Mucosa of rectum (tissue), 2 donors: Measurements from ENCODE around the gene ARAP2.

Source experiments
- H3K27ac ChIP-seq, 2 donors: one replicate each; pipeline ENCODE4 v1.7.0; 2013; ENCODE audit warnings: inconsistent platforms in 2 of 2, low read depth in 2 of 2, low read length in 2 of 2
- H3K27me3 ChIP-seq, 2 donors: one replicate each; pipeline ENCODE4 v1.7.0; 2013; ENCODE audit warnings: low read length in 2 of 2; ENCODE audit not compliant: control insufficient read depth in 2 of 2, insufficient read depth in 2 of 2
- H3K36me3 ChIP-seq, 2 donors: one replicate each; pipeline ENCODE4 v1.7.0; 2013; ENCODE audit warnings: low read length in 2 of 2; ENCODE audit not compliant: control insufficient read depth in 2 of 2, insufficient read depth in 2 of 2
- H3K4me1 ChIP-seq, 2 donors: one replicate each; pipeline ENCODE4 v1.7.0; 2013; ENCODE audit warnings: low read length in 2 of 2, mild to moderate bottlenecking in 1 of 2; ENCODE audit not compliant: control insufficient read depth in 2 of 2, insufficient read depth in 2 of 2
- H3K4me3 ChIP-seq, 2 donors: one replicate each; pipeline ENCODE4 v1.7.0; 2013; ENCODE audit warnings: low read length in 2 of 2
- H3K9ac ChIP-seq, 2 donors: one replicate each; pipeline ENCODE4 v1.7.0; 2013; ENCODE audit warnings: low read length in 2 of 2, low read depth in 1 of 2, mild to moderate bottlenecking in 1 of 2
- H3K9me3 ChIP-seq, 2 donors: one replicate each; pipeline ENCODE4 v1.7.0; 2013; ENCODE audit warnings: low read length in 2 of 2; ENCODE audit not compliant: control insufficient read depth in 2 of 2
- donor health status: healthy.
- donor health status: Normal muscosa, but diverticular disease.

The ARAP2 gene

DNA sequence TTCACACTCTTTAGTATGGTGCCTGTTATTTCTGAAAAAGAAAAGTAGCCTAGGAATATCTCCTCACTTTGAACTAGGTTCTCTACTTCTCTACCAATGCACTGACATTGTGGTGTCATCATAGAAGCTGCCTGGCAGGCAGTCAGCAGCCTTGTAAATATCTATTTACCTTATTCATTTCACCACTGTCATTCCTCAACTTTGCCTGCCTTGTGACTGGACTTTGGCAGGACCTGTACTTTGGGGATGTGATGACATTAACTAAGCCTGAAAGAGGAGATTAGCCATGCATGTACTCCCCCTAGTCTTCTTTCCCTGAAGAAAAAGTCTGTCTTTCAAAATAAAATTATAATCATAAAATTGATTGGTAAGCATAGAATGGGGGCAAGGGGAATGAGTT lies 207.2 kb downstream of the ARAP2 start:
- no peak overlapping the region for H3K27ac ChIP-seq
- H3K9me3 ChIP-seq = no peaks in the 10 kb centered on the region
- no peak overlapping the region for H3K9ac ChIP-seq
- H3K4me1 ChIP-seq = peaks cover 2 to 12% of the 10 kb centered on the region in 2 donors
- H3K27me3 ChIP-seq = no peaks in the 10 kb centered on the region
- no peak overlapping the region for H3K4me3 ChIP-seq
- no peaks in the 10 kb centered on the region for H3K36me3 ChIP-seq

DNA sequence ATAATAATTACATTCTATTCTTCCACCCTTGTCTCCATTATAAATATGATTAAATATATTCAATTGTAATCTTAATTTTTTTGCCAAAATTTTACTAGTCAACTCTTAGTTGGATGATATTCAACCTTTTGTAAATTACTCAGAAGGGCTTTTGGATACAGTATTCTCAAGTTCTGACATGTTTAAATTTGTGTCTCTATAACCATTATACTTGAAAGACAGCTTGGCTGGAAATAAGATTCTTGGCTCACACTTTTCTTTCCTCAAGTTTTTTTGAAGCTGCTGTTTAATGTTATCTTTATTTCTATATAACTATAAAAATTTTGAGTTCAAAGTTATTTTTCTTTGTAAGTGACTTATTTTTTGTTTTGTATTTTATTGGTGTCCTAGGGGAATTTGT lies 214.4 kb downstream of the ARAP2 start:
- H3K9ac ChIP-seq = no peak overlapping the region
- no peaks in the 10 kb centered on the region for H3K4me1 ChIP-seq
- H3K27ac ChIP-seq = no peak overlapping the region
- H3K27me3 ChIP-seq = no peaks in the 10 kb centered on the region
- no peak overlapping the region for H3K4me3 ChIP-seq
- H3K36me3 ChIP-seq = no peaks in the 10 kb centered on the region
- no peaks in the 10 kb centered on the region for H3K9me3 ChIP-seq

DNA sequence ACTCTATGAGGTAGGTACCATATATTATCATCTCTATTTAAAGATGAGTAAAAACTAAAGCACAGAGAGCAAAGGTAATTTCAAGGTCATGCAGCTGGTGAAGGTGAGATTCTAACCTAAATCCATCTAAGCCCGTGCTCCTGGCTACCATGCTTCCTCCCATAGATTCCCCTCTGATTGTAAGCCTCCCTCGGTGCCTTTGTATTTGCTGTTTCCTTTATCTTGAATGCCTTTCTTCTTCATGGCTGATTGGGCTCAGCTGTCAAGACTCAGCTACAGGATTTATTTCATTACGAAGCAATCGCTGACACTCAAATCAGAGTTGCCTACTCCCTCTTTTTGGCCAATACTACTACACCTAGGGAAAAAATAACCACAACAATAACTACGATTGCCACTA lies 217.1 kb downstream of the ARAP2 start:
- Histone ChIP-seq H3K4me3 (no peak overlapping the region), H3K36me3 (no peaks in the 10 kb centered on the region), H3K27ac (no peak overlapping the region), H3K4me1 (no peaks in the 10 kb centered on the region), H3K27me3 (no peaks in the 10 kb centered on the region), H3K9me3 (no peaks in the 10 kb centered on the region), H3K9ac (no peak overlapping the region)

DNA sequence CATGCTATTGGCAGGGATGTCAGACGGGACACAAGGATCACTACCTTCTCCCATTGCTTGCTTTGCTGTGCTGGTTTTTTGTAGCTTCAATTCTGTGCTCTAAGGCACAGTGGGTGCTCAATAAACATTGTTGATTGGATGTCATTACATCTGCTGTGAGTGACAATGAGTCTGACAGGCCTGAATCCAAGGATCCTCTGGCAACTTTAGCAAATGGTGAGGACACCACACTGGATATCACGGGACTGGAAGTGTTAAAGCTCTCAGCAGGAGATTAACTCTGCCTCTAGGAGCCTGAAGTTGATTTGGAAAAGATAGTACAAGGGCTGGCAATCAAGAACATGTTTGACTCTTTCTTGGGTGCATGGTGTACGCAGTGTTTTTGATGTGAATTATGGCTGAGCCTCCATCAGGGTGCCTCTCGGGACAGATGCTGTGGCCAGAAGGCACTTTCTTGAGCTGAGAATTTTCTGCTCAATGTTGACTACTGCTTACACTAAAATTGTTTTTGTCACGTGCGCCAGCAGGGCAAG lies 217.9 kb downstream of the ARAP2 start:
- no peak overlapping the region for H3K27ac ChIP-seq
- no peak overlapping the region for H3K4me3 ChIP-seq
- no peaks in the 10 kb centered on the region for H3K36me3 ChIP-seq
- H3K9me3 ChIP-seq = no peaks in the 10 kb centered on the region
- no peak overlapping the region for H3K9ac ChIP-seq
- H3K27me3 ChIP-seq = no peaks in the 10 kb centered on the region
- no peaks in the 10 kb centered on the region for H3K4me1 ChIP-seq

DNA sequence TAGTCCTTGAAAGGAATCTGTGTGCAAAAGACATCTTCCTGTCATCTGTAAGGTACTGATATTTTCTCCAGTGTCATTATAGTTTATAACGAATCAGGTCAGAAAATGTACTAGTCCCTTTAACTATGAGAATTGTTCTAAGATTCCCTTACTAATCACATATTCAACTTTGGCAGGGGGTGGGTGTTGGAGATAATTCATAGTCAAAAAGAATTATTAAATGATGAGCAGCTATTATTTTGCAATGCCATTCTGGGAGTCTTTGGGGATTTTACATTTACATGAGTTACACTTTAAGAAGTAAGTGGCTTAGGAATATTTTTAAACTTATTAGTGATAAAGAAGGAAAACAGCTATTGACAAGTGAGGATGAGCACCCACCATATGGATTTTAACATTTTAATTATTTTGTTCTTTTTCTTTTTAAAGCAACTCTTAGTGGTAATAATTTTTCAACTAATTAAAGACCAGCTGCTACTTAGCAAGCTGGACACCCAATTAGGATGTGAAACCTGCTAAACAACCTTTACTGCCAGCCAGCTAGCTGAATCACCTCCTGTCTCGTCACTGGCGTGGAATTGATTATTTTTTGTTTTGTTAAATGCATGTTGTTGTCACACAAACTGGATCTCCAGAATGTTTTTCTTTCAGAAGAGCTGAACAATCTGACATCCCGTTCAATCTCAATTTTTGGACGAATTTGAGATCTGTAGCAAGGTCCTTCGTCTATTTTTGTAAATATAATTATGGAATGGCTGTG lies 219.2 kb downstream of the ARAP2 start:
- Histone ChIP-seq H3K27ac (no peak overlapping the region), H3K36me3 (no peaks in the 10 kb centered on the region), H3K27me3 (no peaks in the 10 kb centered on the region), H3K4me1 (no peaks in the 10 kb centered on the region), H3K9ac (no peak overlapping the region), H3K4me3 (no peak overlapping the region), H3K9me3 (no peaks in the 10 kb centered on the region)

DNA sequence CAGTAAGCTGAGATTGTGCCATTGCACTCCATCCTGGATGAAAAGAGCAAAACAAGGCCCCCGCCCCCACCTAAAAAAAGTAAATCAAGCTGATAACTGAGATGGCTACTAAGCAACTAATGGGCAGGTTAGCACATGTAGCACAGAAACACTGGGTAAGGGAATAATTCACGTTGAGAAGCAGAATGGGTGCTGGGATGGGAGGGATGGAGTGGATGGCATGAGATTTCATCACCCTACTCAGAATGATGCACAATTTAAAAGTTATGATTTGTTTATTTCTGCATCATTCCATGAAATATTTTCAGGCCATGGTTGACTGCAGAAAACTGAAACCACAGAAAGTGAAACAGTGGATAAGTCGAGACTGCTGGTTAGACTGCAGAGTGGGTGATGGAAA lies 224.0 kb downstream of the ARAP2 start:
- Histone ChIP-seq H3K4me3 (no peak overlapping the region), H3K27me3 (no peaks in the 10 kb centered on the region), H3K9me3 (no peaks in the 10 kb centered on the region), H3K36me3 (no peaks in the 10 kb centered on the region), H3K9ac (no peak overlapping the region), H3K4me1 (no peaks in the 10 kb centered on the region), H3K27ac (no peak overlapping the region)
